K562 (cell line): ENCODE measurements around the gene GIT2.

Experiments used
- GTF2B ChIP-seq: IDR thresholded peaks from 2 replicates; pipeline ENCODE4 v1.6.1; 2011; ENCODE audit not compliant: insufficient read length; ENCODE audit errors: extremely low read depth
- NR2C2 ChIP-seq, 2 experiments: fragments of 200-800 bp in 1 of 2; sonication (Bioruptor generic) in 1 of 2; sonication (generic) in 1 of 2; formaldehyde crosslinking in 1 of 2; IDR thresholded peaks; 2 replicates each; pipeline versions ENCODE4 v1.6.1 to v1.8.0; 2016 to 2022; ENCODE audit warnings: mild to moderate bottlenecking in 1 of 2, missing compliant biosample characterization in 1 of 2, missing genetic modification characterization in 1 of 2, missing genetic modification reagents in 1 of 2
- SIN3A ChIP-seq, 2 experiments: fragments of 150-350 bp in 1 of 2; IDR thresholded peaks; 2 replicates each; pipeline ENCODE4 v1.6.1; 2011 to 2016; ENCODE audit warnings: borderline replicate concordance in 2 of 2, low read depth in 2 of 2, low read length in 2 of 2, mild to moderate bottlenecking in 2 of 2, moderate library complexity in 2 of 2; ENCODE audit not compliant: control insufficient read depth in 1 of 2
- SMAD1 ChIP-seq: fragments of 150-350 bp; IDR thresholded peaks from 2 replicates; pipeline ENCODE4 v1.6.1; 2014; ENCODE audit warnings: low read length, low read depth; ENCODE audit not compliant: partially characterized antibody
- TEAD2 ChIP-seq: fragments of 450-650 bp; IDR thresholded peaks from 2 replicates; pipeline ENCODE4 v1.6.1; 2016; ENCODE audit warnings: missing genetic modification characterization, control low read depth, missing compliant biosample characterization
- TEAD4 ChIP-seq, 2 experiments: sonication (generic) in 1 of 2; formaldehyde crosslinking in 1 of 2; IDR thresholded peaks; 2 replicates each; pipeline versions ENCODE4 v1.6.1 to v1.8.0; 2012 to 2022; ENCODE audit warnings: borderline replicate concordance in 1 of 2, inconsistent platforms in 1 of 2, low read length in 1 of 2, mild to moderate bottlenecking in 1 of 2, missing genetic modification reagents in 1 of 2
- USF2 ChIP-seq: sonication (generic); formaldehyde crosslinking; IDR thresholded peaks from 2 replicates; pipeline ENCODE4 v1.5.0; 2020; ENCODE audit warnings: missing genetic modification reagents
- ZNF3 ChIP-seq: fragments of 250-450 bp; sonication (Bioruptor Pico); IDR thresholded peaks from 2 replicates; pipeline ENCODE4 v1.5.0; 2021; ENCODE audit warnings: mild to moderate bottlenecking, moderate library complexity

DNA sequence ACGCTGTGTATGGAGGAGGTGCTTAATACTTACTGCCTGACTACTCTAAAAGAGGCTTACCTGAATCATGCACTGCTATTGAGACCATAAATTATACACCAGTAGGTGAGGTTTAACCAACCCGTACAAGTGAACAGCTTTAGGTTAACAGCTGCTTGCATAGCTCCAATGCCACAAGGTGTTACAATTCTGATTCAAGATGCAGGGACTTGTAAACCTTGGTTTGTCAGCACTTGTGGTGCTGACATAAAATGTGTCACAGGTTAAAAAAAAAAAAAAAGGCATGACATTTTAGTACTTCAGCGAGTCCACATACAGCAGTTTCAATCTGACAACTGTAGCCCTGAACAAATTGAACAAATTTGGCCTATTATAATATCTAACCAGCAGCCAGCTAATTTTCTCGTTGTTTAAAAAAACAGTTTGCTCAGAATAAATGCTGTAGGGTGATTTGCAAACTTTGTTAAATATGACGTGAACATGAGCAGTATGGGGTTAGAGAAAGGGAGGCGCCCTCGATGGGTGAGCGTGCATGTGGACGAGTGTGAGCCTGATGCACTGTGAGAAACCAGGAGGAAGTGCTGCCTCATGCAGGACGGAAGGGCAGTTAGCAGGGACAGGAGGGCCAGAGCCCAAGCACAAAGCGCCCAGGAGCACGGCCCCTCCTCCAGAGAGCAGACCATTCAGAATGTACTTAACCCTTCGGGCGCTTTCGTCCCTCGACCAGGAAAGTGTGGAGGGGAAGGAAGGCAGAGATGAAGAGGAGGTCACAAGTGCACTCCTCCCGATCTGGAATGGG, 51.4 kb downstream of the GIT2 start:
- TF ChIP-seq USF2 (CRISPR knock-in tag): no peak
- no peak for TF ChIP-seq SIN3A (IDR thresholded peaks at IDR 0.05; ENCODE audit: borderline replicate concordance in 2 of 2, control insufficient read depth in 1 of 2, low read depth in 2 of 2, low read length in 2 of 2)
- no peak for TF ChIP-seq TEAD4 (IDR thresholded peaks at IDR 0.05; ENCODE audit: low read length)
- TF ChIP-seq TEAD4 (CRISPR knock-in tag; IDR thresholded peaks at IDR 0.05; ENCODE audit: borderline replicate concordance): no peak
- TF ChIP-seq TEAD2 (tag): no peak
- TF ChIP-seq ZNF3 (CRISPR knock-in tag): no peak
- no peak for TF ChIP-seq SMAD1
- no peak for TF ChIP-seq NR2C2 (CRISPR knock-in tag; IDR thresholded peaks at IDR 0.05)
- TF ChIP-seq NR2C2 (tag; IDR thresholded peaks at IDR 0.05): no peak
- TF ChIP-seq GTF2B: no peak
